ENCODE results near the gene WWP2.

The WWP2 gene

GRCh38 chr16:69889295-69889964 lies 127.3 kb downstream of the WWP2 start:
- H3K9me2 ChIP-seq (replicated peaks; ENCODE audit: insufficient read depth, low read length): no peaks in the 10 kb centered on the region
- H3K4me1 ChIP-seq (ENCODE audit: low read length): no peaks in the 10 kb centered on the region
- H2AFZ ChIP-seq (ENCODE audit: low read length): no peak overlapping the region
- H3K36me3 ChIP-seq (replicated peaks; ENCODE audit: insufficient read depth, low read length): 0 out of 2 replicates have a peak, but pooled peaks cover 2% of the 10 kb centered on the region
- H3K27me3 ChIP-seq (replicated peaks; ENCODE audit: insufficient read depth, low read length): no peaks in the 10 kb centered on the region
- no peaks in the 10 kb centered on the region for H4K20me1 ChIP-seq (ENCODE audit: insufficient read depth, low read length)
- TF ChIP-seq EZH2 (optimal IDR thresholded peaks at IDR 0.05; ENCODE audit: low read depth, low read length) (no peak), CTCF (IDR thresholded peaks at IDR 0.05; ENCODE audit: low read length) (no peak), EZH2phosphoT487 (IDR thresholded peaks at IDR 0.05; ENCODE audit: low read length) (no peak)
- no peak overlapping the region for H3K9ac ChIP-seq (ENCODE audit: low read length)
- no peaks in the 10 kb centered on the region for H3K79me2 ChIP-seq (ENCODE audit: low read length)
- no peak overlapping the region for H3K4me3 ChIP-seq (ENCODE audit: low read length)
- no peak overlapping the region for H3K4me2 ChIP-seq (ENCODE audit: low read depth, low read length)
- no peaks in the 10 kb centered on the region for H3K9me3 ChIP-seq (replicated peaks; ENCODE audit: insufficient read depth, low read length)
- no peaks in the 10 kb centered on the region for H3F3A ChIP-seq (ENCODE audit: insufficient read depth, low read length)
- no peak for DNase-seq
- no peak overlapping the region for H3K27ac ChIP-seq (ENCODE audit: low read length)

GRCh38 chr16:69890114-69890891 lies 128.2 kb downstream of the WWP2 start:
- DNase-seq: no peak
- TF ChIP-seq EZH2phosphoT487 (IDR thresholded peaks at IDR 0.05; ENCODE audit: low read length): no peak
- TF ChIP-seq EZH2 (optimal IDR thresholded peaks at IDR 0.05; ENCODE audit: low read depth, low read length): no peak
- no peak for TF ChIP-seq CTCF (IDR thresholded peaks at IDR 0.05; ENCODE audit: low read length)
- H3K9ac ChIP-seq (ENCODE audit: low read length): no peak overlapping the region
- no peak overlapping the region for H3K4me2 ChIP-seq (ENCODE audit: low read depth, low read length)
- no peaks in the 10 kb centered on the region for H3K79me2 ChIP-seq (ENCODE audit: low read length)
- no peak overlapping the region for H2AFZ ChIP-seq (ENCODE audit: low read length)
- H3K27ac ChIP-seq (ENCODE audit: low read length): no peak overlapping the region
- no peaks in the 10 kb centered on the region for H4K20me1 ChIP-seq (ENCODE audit: insufficient read depth, low read length)
- H3K36me3 ChIP-seq (replicated peaks; ENCODE audit: insufficient read depth, low read length): no peaks in the 10 kb centered on the region
- H3K4me1 ChIP-seq (ENCODE audit: low read length): no peaks in the 10 kb centered on the region
- no peak overlapping the region for H3K4me3 ChIP-seq (ENCODE audit: low read length)
- H3K9me2 ChIP-seq (replicated peaks; ENCODE audit: insufficient read depth, low read length): no peaks in the 10 kb centered on the region
- H3K27me3 ChIP-seq (replicated peaks; ENCODE audit: insufficient read depth, low read length): no peaks in the 10 kb centered on the region
- no peaks in the 10 kb centered on the region for H3K9me3 ChIP-seq (replicated peaks; ENCODE audit: insufficient read depth, low read length)
- H3F3A ChIP-seq (ENCODE audit: insufficient read depth, low read length): no peaks in the 10 kb centered on the region

- no peak for TF ChIP-seq EZH2 (optimal IDR thresholded peaks at IDR 0.05; ENCODE audit: low read depth, low read length)
- TF ChIP-seq EZH2phosphoT487 (IDR thresholded peaks at IDR 0.05; ENCODE audit: low read length): no peak
- TF ChIP-seq CTCF (IDR thresholded peaks at IDR 0.05; ENCODE audit: low read length): no peak
- Histone ChIP-seq H3K4me1 (ENCODE audit: low read length) (no peaks in the 10 kb centered on the region), H3K9me3 (replicated peaks; ENCODE audit: insufficient read depth, low read length) (no peaks in the 10 kb centered on the region), H4K20me1 (ENCODE audit: insufficient read depth, low read length) (no peaks in the 10 kb centered on the region), H3K36me3 (replicated peaks; ENCODE audit: insufficient read depth, low read length) (no peaks in the 10 kb centered on the region), H2AFZ (ENCODE audit: low read length) (no peak overlapping the region), H3K9ac (ENCODE audit: low read length) (no peak overlapping the region), H3K4me2 (ENCODE audit: low read depth, low read length) (no peak overlapping the region), H3K9me2 (replicated peaks; ENCODE audit: insufficient read depth, low read length) (no peaks in the 10 kb centered on the region), H3K4me3 (ENCODE audit: low read length) (no peak overlapping the region), H3K27ac (ENCODE audit: low read length) (no peak overlapping the region), H3F3A (ENCODE audit: insufficient read depth, low read length) (no peaks in the 10 kb centered on the region), H3K79me2 (ENCODE audit: low read length) (no peaks in the 10 kb centered on the region), H3K27me3 (replicated peaks; ENCODE audit: insufficient read depth, low read length) (no peaks in the 10 kb centered on the region)
- DNase-seq: no peak
Measured at GRCh38 chr16:69890892-69891282, 128.8 kb downstream of the WWP2 start.

All from MM.1S (cell line).